ENCODE data around the gene FAM13C. TPM values are rescaled to one million over a fixed set of nuclear protein-coding genes. Genes with fewer than 3 reads are reported as not detected.

Gene FAM13C
- polyA plus RNA-seq, 2 of the 4 experiments (the other 2 are of a cell fraction), result not detected

- no peak for TF ChIP-seq HMGXB4 (CRISPR knock-in tag; IDR thresholded peaks at IDR 0.05; ENCODE audit: borderline replicate concordance)
- TF ChIP-seq, protein P1, sequence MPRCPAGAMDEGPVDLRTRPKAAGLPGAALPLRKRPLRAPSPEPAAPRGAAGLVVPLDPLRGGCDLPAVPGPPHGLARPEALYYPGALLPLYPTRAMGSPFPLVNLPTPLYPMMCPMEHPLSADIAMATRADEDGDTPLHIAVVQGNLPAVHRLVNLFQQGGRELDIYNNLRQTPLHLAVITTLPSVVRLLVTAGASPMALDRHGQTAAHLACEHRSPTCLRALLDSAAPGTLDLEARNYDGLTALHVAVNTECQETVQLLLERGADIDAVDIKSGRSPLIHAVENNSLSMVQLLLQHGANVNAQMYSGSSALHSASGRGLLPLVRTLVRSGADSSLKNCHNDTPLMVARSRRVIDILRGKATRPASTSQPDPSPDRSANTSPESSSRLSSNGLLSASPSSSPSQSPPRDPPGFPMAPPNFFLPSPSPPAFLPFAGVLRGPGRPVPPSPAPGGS (IDR thresholded peaks at IDR 0.05), result no peak
These were observed 621 bp upstream of the FAM13C start (continued) for GRCh38 chr10:59362959-59363381.

DNA sequence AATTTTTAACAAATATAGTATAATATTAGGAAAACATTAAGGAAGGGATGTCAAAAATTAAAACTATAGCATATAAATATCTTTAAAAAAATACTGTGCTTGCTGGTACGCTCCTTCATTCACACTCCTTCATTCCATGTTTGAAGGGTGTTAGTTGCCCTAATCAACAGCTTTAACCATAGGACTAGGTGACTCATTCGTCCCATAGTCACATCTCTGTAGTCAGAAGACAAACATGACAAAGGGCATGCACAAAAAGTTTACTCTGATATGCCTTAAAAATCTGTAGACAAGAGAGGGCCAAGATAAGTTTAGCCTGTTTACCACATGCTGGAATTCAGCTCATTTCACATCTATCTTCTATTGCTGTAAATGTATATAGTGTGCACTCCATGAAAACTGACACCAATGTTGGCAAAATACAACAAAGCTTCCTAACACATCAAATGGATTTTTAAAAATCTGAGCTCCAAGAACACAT is 646 bp downstream of the FAM13C start:
- FAIRE-seq, result no peak
- no peak for TF ChIP-seq HOXB13 (CRISPR knock-in tag; IDR thresholded peaks at IDR 0.05; ENCODE audit: low read depth)
- no peak for TF ChIP-seq FOSB (CRISPR knock-in tag; IDR thresholded peaks at IDR 0.05)
- no peak for TF ChIP-seq E2F6 (IDR thresholded peaks at IDR 0.05; ENCODE audit: borderline replicate concordance, low read depth)
- TF ChIP-seq HES2 (IDR thresholded peaks at IDR 0.05), result no peak
- no peak for TF ChIP-seq KDM1A (IDR thresholded peaks at IDR 0.05; ENCODE audit: low read depth)
- TF ChIP-seq, protein P2, sequence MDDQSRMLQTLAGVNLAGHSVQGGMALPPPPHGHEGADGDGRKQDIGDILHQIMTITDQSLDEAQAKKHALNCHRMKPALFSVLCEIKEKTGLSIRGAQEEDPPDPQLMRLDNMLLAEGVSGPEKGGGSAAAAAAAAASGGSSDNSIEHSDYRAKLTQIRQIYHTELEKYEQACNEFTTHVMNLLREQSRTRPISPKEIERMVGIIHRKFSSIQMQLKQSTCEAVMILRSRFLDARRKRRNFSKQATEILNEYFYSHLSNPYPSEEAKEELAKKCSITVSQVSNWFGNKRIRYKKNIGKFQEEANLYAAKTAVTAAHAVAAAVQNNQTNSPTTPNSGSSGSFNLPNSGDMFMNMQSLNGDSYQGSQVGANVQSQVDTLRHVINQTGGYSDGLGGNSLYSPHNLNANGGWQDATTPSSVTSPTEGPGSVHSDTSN (IDR thresholded peaks at IDR 0.05), result no peak
- TF ChIP-seq, protein P3, sequence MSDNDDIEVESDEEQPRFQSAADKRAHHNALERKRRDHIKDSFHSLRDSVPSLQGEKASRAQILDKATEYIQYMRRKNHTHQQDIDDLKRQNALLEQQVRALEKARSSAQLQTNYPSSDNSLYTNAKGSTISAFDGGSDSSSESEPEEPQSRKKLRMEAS (IDR thresholded peaks at IDR 0.05), result no peak
- TF ChIP-seq NFE2L2 (conservative IDR thresholded peaks at IDR 0.05; ENCODE audit: low read length), result no peak
- no peak for TF ChIP-seq EHF (CRISPR knock-in tag; IDR thresholded peaks at IDR 0.05)
- TF ChIP-seq TFCP2L1 (CRISPR knock-in tag; IDR thresholded peaks at IDR 0.05), result no peak
- no peak for TF ChIP-seq SREBF2 (IDR thresholded peaks at IDR 0.05)
- no peak for TF ChIP-seq CBX8 (IDR thresholded peaks at IDR 0.05)
- no peak for TF ChIP-seq JUN (IDR thresholded peaks at IDR 0.05)
- TF ChIP-seq BHLHE40 (IDR thresholded peaks at IDR 0.05; ENCODE audit: low read depth, low read length), result no peak
- no peak for TF ChIP-seq RNF2 (IDR thresholded peaks at IDR 0.05; ENCODE audit: borderline replicate concordance, low read depth)
- TF ChIP-seq FOXS1 (CRISPR knock-in tag; IDR thresholded peaks at IDR 0.05), result no peak
- TF ChIP-seq ZC3H11A (IDR thresholded peaks at IDR 0.05), result no peak
- no peak overlapping the region for H3K4me3 ChIP-seq
- peaks cover 5% of the 10 kb centered on the region; the same call in 1 of the 3 replicates for H3K4me1 ChIP-seq
- no peak overlapping the region for H3K27ac ChIP-seq
- H3K4me2 ChIP-seq, result peak overlapping the region; percentile 94; the same call in 2 of the 3 replicates
- no peak for DNase-seq (ENCODE audit: low read depth in 1 of 2, low spot score in 1 of 2)
- ChIA-PET CTCF (no interaction called here), POLR2A (no interaction called here)
- ATAC-seq, result no peak
- WGBS (ENCODE audit: missing lambda C conversion rate), result 72% methylated on average over 2 of the region's 2 CpGs
- no peaks in the 10 kb centered on the region for H3K9me3 ChIP-seq

DNA sequence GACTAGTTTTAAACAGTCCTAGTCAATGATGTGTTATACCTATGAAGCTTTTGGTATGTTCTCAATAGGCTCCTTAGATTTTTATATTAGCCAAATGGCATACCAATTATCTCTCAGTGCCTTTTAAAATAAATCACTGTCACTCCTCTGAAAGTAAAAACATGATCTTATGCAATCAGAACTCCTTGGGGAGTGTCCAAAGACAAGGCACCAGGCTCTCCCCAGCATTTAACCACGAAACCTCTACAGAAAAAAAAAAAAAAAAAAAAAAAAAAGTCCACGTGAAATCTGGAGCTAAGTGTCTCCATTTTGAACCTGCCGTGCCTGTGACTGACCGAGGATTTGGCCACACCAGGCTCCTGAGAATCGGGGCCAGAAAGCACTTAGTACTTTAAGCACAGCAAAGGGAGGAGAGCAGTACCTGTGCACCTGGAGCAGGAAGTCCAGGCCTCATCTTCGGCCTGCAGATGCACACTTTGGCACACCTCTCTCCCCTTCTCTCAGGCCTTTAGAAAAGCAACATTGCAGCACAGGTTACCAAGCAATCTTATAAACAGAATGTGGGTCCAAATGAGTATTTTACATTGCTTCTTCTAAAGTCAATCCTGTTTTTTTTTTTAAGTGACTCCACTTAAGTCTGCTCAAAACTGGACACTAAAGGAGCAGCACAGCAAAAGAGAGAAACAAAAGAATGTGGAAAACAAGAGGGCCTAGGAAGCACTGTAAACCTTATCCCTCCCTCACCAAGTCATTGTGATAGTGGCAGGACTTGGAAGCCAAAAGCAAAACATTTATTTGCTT is 1.5 kb downstream of the FAM13C start:
- FAIRE-seq, result no peak
- no peak for TF ChIP-seq POLR2AphosphoS2 (conservative IDR thresholded peaks at IDR 0.05; ENCODE audit: low read length)
- TF ChIP-seq HMGXB4 (CRISPR knock-in tag; IDR thresholded peaks at IDR 0.05; ENCODE audit: borderline replicate concordance), result no peak
- TF ChIP-seq FOSL2 (IDR thresholded peaks at IDR 0.05), result no peak
- no peak for TF ChIP-seq FOSL2 (CRISPR knock-in tag; IDR thresholded peaks at IDR 0.05)
- TF ChIP-seq BHLHE40 (IDR thresholded peaks at IDR 0.05; ENCODE audit: low read depth, low read length), result no peak
- no peak for TF ChIP-seq KDM1A (IDR thresholded peaks at IDR 0.05; ENCODE audit: low read depth)
- TF ChIP-seq JUN (IDR thresholded peaks at IDR 0.05), result no peak
- TF ChIP-seq ESRRA (IDR thresholded peaks at IDR 0.05; ENCODE audit: borderline replicate concordance, low read length), result no peak
- TF ChIP-seq ZNF302 (CRISPR knock-in tag; IDR thresholded peaks at IDR 0.05), result no peak
- CTCF ChIA-PET, result interaction anchor here (1.3 kb wide), 1 partner anchor 262 kb away, joined by 3 read pairs; no protein-coding TSS in a partner anchor

More for the DNA sequence above, 1.5 kb downstream of the FAM13C start:
- POLR2A ChIA-PET, result interaction anchor here (0.6 kb wide), 1 partner anchor 577 kb away, joined by 3 read pairs; no protein-coding TSS in a partner anchor
- 62% methylated on average over 6 of the region's 6 CpGs for WGBS (ENCODE audit: missing lambda C conversion rate)
- H3K27ac ChIP-seq, result no peak overlapping the region
- peaks cover 5% of the 10 kb centered on the region; the same call in 1 of the 3 replicates for H3K4me1 ChIP-seq
- no peak overlapping the region for H3K4me2 ChIP-seq
- H3K4me3 ChIP-seq, result no peak overlapping the region
- H3K9me3 ChIP-seq, result no peaks in the 10 kb centered on the region
- DNase-seq (ENCODE audit: low read depth in 1 of 2, low spot score in 1 of 2) (no peak), ATAC-seq (no peak)
